Hematopoietic multipotent progenitor cell (in vitro differentiated cells): Measurements from ENCODE around the gene AFDN. TPM values are rescaled to one million over a fixed set of nuclear protein-coding genes. Genes with fewer than 3 reads are reported as not detected.
"Not testable (repeated sequence)": the region's sequence is repeated elsewhere in the genome, so short reads cannot be mapped to it uniquely, and the experiment has no call there.

Experiments used
- DNase-seq, 3 donors: peaks; one replicate each; pipeline ENCODE4 v3.0.0-alpha.2; 2011 to 2015; ENCODE audit warnings: low read depth in 2 of 3, low spot score in 2 of 3
- total RNA-seq: library from RNA; depleted of rRNA; stranded (reverse); fragments of >200 nt; gene quantifications from one replicate; pipeline ENCODE4 v1.2.3, GENCODE V29; 2012

The AFDN gene
- total RNA-seq, 1 donor: 3.2 TPM

DNA sequence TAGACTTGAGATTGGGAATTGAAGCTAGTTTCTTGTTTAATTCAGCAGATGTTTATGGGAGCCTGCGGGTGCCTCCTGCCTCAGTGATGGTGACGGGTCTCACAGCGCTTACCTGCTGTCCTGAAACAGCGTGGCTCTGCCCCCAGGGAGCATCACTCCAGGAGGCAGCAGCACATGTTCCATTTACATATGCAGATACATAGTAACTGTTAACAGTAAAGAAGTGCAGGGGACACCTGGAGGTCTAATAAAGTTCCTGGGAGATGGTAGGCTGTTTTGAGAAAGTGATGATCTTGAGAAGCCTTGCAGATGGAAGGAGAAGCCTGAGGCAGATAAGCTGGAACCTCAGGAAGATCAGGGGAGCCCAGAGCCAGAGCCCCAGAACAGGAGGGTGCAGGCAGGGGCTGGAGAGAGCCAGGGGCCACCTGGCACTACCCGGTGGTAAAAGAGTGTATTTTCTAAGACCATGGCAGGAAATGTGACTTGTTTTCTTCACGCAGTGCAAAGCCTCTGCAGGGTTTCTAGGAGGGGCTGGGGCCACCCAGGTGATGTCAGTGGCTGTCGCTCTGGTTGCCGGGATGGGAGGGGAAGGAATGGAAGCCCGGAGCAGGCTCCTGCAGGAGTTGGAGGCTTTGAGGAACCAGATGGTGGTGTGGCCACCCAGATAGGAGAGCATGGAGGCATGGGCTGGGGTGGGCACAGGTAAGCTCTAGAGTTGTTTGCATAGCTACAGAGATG is 146.6 kb downstream of the AFDN start:
- no peak for DNase-seq

DNA sequence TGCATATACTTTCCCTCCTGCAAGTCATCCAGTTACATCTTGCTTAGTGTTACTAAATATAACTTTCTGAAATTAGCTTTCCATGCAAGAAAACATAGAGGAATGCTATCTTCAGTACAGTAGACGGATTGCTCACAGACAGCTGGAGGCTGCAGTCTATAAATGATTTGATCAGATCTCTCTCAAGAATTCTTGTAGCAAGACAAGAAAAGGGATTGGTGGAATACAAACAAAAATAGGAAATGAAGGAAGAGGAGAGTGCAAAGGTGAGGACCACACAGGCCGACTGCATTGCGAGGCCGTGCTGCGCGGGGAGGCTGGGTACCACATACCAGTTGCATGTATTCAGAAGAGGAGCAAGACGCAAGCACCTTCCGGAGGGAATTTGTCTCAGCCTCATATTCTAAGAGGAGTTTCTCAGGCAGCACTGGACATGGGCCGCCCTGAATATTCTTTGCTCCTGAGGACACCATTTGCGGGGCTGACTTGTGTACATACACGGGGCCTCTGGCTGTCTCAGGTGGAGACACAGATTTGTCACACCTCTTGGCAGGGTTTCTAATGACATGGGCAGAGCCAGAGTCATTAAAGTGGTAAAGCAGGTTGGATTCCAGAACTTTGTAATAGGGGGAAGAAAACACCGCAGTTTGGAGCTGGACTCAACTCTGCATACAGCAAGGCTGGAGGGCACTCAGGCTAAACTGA is 148.1 kb downstream of the AFDN start:
- DNase-seq: no peak

DNA sequence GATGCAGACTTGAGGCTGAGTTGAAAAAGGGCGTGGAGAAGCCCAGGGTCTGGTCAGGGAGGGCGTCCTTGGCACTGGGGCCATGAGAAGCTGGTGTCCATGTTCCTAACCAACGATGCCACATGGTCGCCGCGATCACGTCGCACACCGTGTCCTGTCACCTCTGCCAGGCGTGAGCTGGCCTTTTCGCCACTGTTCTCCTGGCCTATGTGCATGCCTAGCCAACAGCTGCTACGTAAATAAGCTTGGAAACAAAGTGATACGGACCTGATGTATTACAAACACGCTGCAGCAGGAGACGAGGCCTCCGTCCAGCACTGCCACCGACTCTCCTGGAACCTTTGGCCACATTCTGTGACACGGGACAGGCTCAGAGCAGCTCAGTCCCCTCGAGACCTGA is 148.7 kb downstream of the AFDN start:
- no peak for DNase-seq

GRCh38 chr6:167976116-167976657 is 149.5 kb downstream of the AFDN start:
- not testable (repeated sequence) for DNase-seq

DNA sequence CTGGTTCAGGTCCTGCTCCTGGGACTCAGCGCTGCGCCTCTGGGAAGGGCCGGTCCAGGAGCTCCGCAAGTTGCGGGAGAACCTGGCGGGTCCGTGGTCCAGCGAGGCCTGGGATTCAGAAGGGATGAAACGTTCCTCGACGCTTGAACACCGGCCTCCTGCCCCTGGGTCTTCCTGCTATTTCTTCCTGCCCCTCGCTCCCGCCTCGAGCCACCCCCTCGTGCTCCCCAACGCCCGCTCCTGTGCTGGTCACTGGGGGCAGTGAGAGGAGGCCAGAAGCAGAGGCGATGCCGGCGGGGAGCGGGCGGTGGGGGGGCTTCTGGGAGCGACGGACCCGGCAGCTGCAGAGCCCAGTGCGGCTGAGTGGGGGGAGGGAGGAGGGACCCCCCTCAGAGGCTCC is 150.0 kb downstream of the AFDN start:
- no peak for DNase-seq

GRCh38 chr6:167977717-167978467 is 151.2 kb downstream of the AFDN start:
- DNase-seq: no peak

DNA sequence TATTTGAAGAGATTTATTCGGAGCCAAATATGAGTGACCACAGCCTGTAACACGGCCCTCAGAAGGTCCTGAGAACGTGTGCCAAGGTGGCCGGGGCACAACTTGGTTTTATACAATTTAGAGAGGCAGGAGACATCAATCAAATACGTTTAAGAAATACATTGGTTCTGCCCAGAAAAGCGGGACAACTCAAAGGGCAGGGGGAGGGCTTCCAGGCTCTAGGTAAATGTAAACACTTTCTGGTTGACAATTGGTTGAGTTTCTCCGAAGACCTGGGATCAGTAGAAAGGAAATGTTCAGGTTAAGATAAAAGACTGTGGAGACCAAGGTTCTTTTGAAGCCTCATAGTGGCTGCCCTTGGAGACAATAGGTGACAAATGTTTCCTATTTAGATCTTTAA is 151.9 kb downstream of the AFDN start:
- no peak for DNase-seq

- DNase-seq: no peak
Measured at GRCh38 chr6:167979436-167980139, 152.9 kb downstream of the AFDN start.

DNA sequence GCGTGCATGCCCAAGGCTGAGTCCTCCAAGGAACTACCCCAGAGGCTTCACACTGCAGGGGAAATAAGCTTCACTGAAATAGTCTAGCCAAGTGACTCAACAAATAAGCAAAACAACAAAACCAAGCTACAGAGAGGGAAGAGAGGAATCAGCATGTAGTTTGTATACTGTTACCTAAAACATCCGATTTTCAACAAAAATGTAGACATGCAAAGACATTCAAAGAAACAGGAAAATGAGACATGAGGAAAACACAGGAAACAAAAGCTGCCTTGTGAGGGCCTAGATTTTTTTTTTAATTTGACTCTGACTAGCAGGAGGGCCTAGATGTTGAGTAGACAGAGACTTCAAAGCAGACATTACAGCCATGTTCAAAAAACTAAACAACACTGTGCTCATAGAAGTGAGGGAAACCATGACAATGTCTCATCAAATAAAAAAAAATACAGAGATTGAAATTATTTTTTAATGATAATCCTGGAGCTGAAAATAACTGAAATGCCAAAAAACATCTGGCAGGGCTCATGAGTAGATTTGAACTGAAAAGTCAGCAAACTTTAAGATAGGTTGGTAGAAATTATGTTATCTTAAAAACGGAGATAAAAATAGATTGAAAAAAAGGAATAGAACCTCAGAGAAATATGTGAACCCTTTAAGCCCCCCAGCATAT is 154.3 kb downstream of the AFDN start:
- DNase-seq: no peak

DNA sequence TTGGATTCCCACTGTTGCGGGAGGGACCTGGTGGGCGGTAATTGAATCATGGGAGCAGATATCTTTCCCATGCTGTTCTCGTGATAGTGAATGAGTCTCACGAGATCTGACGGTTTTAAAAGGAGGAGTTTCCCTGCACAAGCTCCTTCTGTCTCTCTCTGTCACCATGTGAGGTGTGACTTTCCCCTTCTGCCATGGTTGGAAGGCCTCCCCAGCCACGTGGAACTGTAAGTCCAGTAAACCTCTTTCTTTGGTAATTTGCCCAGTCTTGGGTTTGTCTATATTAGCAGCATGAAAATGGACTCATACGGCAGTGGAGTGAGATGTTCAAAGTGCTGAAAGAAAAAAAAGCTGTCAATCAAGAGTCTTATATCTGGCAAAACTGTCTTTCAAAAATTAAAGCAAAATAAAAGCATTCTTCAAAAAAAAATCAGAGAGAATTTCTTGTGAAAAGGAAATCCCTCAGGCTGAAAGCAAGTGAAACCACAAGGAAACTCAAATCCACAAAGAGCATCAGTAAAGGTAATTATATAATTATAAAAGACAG is 155.3 kb downstream of the AFDN start:
- no peak for DNase-seq

- DNase-seq: no peak
Measured at GRCh38 chr6:167984144-167984719, 157.5 kb downstream of the AFDN start.

GRCh38 chr6:167984876-167985604 is 158.3 kb downstream of the AFDN start:
- DNase-seq: no peak

DNA sequence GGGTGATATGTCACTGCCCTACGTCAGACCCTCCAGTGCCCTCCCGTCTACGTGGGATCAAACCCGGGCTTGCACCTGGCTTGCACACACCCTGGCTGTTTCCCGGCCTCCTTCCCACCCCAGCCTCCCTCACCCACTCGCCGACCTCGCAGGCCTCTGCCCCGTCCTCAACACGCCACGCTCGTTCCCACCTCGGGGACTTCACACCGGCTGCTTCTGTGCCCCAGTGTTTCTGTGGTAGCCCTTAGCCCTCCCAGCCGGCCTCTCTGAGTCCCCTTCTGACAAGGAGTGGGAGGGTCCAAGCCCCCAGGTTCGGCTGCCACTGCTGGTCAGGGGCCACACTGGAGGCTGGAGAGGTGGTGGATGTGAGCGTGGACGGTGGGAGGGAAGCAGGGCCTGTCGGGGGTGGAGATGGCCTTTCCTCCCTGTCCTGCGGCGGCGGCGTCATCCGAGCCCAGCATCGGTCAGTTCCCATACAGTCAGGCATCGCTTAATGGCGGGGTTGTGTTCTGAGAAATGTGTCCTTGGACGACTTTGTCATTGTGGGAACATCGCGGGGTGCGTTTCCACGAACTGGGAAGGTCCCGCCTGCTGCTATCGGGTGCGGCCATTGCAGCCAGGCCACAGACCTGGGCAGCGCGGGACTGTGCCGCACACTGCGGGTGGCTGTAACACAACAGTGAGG is 159.3 kb downstream of the AFDN start:
- DNase-seq: no peak

DNA sequence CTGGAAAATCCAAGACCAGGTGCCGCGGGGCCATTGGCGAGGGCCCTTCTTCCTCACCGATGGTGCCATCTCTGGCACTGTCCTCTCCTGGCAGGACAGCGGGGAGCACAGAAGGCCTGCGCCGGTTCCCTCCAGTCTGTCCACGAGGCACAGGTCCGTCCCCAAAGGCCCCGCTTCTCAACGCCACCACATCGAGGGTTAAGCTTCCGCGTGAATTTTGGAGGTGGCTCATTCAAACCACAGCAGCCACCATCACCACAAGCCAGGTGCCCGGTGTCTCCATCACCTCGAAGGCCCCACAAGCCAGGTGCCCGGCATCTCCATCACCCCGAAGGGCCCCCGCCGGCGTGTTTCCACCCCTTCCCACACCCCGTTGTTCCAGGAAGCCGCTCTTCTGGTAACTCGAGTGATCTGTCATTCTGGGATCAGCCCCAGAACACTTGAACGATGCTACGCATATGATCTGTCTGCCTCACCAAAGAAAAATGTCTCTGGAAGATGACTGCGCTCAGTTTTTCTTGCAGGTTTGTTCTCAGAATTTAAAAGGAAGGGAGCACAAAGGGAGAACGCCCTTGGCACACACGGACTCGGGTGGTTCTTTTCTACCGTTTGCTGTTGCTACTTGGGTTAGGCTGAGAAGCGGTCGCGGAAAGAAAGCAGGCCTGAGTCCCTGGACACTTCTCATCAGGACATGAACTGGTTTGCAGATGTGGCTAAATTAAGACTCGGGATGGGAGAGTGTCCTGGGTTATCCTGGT is 160.9 kb downstream of the AFDN start:
- no peak for DNase-seq

DNA sequence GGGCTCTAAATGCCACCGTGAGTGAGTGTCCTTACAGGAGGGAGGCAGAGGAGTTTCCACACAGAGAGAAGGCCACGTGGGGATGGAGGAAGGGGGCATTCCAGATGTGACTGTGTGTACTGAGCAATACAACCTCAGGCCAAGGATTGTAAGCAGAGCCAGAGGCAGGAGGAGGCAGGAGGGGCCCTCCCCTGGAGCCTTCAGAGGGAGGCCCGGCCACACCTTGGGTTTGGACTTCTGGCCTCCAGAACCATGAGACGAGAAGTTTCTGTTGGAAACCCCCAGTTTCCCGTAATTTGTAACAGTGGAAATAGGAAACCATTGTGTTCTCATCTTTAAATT is 161.4 kb downstream of the AFDN start:
- DNase-seq: no peak

DNA sequence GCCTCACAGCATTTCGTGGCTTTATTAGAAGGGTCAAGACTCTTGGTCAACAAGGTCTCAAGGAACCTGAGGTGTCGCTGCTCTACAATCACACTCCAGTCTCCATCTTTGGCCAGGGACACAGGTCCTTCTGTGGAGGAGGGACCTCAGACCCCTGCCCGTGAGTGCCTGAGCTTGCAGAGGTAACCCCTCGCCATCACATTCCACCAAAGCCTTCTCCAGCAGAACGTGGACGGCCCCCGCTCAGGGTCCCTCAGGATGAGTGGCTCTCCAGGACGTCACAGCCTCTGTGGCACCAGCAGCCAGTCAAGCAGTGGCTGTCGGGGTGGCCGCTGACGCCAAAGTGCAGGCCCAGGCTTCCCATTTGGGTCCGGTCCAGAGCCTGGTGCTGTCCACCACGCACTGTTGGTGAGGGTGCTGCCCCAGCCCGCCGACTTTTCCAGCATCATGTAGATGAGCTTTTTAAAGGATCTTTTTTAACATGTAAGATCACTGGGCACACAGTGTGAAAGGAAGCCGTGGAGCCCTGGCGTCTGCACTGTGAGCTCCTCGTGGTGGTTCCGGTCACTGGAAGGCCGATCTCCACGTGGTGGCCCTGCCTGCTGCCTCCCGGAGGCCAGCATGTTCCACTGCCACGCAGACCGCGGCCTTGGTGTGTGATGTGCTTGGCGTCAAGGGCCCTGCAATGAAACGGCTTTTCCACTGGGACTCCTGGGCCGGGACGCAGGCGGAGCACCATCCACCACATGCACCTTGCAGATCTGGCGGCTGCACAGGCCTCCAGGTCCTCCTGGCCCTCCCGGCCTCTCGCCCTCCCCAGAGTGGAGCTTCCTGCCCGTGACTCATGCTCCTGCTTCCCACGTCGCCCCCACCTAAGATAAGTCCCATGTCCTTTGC is 162.5 kb downstream of the AFDN start:
- no peak for DNase-seq
